ENCODE measurements around the gene MGAT5.

MGAT5 gene

DNA sequence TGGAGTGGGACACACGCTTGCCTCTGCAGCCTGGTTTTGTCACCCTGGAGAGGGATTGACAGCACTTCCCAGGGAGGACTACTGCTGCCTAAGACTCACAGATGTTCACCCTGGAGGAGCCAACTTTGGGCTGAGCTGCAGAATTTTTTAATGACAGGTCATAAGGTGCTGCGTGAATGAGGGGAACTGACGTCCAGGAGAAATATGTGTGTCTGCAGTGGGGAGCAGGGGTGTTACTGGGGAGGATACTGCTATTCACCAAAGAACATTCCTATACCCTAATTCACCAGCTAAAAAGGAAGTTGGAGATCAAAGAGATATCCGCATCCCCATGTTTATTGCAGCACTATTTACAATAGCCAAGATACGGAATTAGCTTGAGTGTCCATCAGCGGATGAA is 144.4 kb downstream of the MGAT5 start:
- no peak for DNase-seq (ENCODE audit: low read depth, low spot score)

GRCh38 chr2:134399096-134399495 is 145.2 kb downstream of the MGAT5 start:
- no peak for DNase-seq (ENCODE audit: low read depth, low spot score)

- DNase-seq (ENCODE audit: low read depth, low spot score), result no peak
Measured at GRCh38 chr2:134401081-134401497, 147.2 kb downstream of the MGAT5 start.

DNA sequence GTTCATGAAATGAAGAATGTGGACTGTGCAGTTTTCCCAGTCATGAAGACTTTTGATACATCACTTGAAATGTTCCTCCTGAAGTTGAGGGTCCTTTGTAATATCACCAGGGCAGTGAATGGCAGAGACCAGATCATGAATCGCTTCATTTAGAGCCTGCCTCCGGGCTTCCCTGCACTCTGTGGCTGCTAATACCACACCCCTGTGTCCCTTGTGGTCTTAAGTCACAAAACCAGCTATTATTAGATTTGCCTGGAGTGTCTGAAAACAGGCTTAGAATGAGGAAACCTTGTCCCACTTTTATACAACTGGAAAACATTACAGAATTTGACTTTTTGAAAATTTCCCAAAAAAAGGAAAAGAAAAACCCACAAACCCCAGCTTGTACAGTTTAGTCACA is 147.9 kb downstream of the MGAT5 start:
- no peak for DNase-seq (ENCODE audit: low read depth, low spot score)

DNA sequence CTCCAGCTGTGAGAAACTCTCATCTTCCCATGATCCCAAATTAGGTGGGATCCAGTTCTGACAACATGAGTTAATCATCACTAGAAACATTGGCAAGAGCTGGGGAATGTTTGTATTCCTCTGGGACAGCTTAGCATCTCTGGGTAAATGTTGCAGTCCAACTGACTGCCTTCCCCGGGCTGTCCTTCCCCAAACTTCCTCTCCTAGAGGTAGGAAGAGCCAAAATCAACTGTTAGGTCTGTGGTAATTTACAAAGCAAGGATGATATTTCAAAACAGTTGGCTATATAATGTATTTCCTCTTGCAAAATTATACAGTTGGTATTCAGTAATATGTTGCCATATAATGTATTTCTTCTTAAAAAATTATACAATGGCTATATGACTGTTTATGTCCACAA is 148.5 kb downstream of the MGAT5 start:
- DNase-seq (ENCODE audit: low read depth, low spot score), result no peak

- DNase-seq (ENCODE audit: low read depth, low spot score), result no peak
Measured at GRCh38 chr2:134405611-134406081, 151.8 kb downstream of the MGAT5 start.

GRCh38 chr2:134406311-134406710 is 152.4 kb downstream of the MGAT5 start:
- no peak for DNase-seq (ENCODE audit: low read depth, low spot score)

DNA sequence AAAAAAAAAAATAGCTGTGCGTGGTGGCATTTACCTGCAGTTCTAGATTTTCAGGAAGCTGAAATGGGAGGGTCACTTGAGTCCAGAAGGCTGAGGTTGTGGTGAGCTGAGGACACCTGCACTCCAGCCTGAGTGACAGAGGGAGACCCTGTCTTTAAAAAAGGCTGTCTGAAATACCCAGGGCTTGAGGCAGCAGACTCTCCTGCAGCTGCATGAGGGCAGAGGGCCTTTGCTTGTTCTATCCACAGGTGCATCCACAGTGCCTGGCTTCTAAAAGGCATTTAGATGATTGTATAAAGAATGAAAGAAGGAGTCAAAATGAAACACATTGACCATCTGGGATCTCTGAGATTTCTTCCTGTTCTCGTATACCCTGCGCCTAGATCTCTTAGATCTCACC is 152.9 kb downstream of the MGAT5 start:
- DNase-seq (ENCODE audit: low read depth, low spot score), result no peak

DNA sequence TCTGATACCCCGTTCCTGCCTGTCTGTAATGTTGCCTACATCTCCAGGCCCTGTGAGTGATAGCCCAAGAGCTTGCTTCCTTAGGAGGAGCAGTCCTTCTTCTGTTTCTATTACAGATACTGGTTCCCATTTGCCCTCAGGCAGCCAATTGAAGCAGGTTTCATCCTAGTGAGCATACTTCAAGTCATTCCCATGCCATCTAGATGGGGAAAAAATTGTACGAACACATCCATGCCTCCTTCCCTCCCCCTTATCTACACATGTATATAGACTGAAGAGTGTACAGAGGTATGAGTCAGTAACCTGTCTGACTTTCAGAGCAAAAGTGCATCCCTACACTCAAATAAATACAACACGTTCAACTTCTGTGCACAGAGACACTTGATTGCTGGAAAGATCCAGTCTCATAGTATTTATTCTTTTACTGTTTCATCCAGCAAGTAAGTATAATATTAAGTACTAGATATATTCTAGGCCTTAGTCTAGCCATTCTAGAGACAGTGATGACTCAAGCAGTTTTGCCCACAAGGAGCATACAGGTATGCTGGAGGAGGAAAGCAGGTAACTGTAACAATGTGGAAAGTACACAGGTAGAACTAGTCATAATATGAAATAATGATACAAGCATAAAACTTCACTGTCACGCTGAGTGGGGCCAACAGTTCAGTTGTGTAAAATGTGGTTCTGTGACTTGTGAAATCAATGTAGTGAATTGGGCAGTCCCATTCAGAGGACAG is 153.4 kb downstream of the MGAT5 start:
- no peak for DNase-seq (ENCODE audit: low read depth, low spot score)

DNA sequence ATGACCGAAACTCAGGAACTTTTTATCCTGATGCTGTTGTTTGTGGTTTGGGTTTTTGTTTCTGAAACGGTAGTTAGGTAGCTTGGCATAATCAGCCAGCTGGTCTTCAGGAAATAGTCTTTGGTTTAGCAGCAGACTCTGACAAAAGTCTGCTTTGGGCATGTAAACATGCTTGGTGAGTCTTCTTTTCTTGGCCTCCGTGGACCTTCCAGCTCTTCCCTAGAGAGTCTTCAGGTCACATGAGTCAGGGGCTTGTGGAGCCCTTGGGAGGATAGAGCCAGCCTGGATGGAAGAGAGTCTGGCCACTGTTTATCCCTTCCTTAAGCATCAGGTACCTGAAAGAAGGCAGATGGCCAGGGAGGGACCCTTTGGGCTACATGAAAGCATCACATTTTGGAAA is 154.5 kb downstream of the MGAT5 start:
- no peak for DNase-seq (ENCODE audit: low read depth, low spot score)

DNA sequence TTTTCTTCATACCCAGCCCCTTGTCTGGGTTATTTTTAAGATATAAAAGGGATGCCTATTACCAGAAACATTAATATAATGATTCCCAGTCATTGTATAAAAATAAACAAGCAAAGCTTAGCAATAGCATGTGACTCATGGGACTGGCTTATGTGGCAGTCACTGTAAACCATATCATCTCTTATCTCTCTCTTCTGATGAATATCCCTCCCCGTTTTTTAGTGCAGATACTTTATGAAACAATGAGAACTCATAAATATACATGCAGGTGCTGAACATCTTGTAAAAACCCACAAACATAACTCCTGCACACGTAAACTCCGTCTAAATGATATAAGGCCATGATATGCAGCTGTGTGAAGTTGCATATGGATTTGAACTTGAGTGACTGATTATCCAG is 154.9 kb downstream of the MGAT5 start:
- DNase-seq (ENCODE audit: low read depth, low spot score), result no peak

DNA sequence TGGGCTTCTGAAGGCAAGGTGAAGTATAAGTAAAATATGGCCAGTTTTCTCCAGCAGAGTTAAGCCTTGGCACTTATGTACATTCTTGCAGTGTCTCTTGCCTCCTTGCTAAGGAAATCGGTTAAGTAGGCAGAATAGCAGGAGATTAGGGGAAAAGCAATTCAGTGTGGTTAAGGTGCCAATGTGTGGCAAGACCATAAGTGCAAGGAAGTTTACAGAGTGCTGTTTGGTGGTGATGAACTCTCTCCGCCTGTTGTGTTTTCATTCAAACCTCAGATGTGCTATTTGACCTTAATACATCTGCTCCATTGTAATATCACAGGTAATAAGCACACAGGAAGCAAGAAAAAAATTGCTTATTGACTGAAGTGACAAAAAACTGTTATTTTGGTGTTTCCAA is 156.1 kb downstream of the MGAT5 start:
- no peak for DNase-seq (ENCODE audit: low read depth, low spot score)

DNA sequence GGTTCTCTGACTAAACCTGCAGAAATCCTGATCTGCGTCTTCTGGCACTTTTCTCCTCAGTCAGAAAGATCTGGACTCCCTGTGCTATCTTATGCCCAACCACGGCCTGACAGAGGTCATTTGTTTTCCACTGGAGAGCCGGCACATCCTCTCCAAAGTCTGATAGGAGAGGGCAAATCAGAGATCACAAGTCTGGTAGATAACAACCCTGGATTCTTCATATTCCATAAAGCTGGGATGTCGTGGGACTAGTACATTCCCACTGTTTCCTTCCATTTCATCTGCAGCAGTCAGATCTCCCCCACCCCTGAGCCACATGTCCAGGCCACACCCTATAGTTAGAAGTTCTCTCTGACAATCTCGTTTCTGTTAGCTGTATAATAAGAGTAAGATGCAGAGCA is 157.0 kb downstream of the MGAT5 start:
- no peak for DNase-seq (ENCODE audit: low read depth, low spot score)

DNA sequence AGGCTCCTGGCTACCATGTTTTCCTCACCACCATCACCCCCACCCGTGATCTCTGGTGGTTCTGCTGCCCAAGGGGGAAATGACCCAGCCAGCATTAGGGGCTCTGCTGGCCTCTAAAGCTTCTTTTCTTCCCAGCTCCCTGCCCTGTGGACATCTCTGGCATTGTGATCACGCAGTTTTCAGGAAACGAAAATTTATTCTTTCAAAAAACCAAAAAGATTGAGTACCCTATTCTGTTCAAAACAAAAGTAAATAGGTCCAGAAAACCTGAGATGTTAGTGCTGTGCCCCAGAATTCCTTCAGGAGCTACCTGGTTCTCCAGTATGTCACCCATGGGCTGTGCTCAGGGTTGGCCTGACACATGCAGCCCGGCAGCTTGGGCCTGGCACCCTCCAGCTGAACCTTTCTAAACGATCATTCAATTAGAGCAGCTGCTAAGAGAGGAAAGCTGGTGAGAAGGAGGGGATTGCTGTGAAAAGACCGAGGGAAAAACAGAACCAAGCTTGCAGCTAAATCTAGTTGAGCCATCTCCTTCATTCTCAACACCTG is 157.5 kb downstream of the MGAT5 start:
- no peak for DNase-seq (ENCODE audit: low read depth, low spot score)

DNA sequence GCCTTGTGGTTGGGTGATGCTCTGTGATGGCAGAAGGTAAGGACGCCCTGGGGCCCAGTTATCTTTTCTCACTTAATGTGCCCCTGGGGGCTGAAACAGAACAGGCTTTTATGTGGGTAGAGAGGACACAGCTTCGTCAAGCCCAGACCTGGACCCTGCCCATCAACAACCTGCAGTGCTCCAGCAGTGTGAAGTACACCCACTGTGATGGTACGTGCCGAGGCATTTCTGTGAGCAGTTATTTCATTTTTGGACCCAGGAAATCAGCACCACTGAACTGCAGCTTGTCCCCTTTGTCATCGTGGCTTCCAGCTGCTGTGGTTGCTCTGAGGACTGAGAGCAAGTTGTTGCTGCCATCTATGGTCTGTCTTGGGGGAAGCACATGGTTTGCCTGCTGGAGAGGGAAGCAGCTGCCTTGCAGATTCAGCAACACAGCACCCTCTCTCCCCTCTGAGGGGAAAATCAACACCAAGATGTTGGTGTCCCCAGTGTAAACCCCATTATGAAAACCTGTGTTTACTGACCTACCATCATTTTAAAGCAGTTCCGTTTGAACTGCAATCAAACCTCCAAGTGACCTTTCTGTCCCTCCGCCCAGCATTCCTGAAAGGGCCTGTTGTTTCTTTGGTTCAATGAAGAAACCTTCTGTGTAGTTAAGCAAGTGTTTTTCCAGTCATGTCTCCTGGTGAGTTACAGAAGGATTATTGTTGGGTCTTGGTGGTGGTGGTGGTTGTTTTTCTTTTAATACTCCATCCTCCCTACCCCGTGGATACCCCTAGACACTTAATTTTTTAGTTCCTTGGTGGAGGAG is 158.2 kb downstream of the MGAT5 start:
- DNase-seq (ENCODE audit: low read depth, low spot score), result peak; percentile 29

DNA sequence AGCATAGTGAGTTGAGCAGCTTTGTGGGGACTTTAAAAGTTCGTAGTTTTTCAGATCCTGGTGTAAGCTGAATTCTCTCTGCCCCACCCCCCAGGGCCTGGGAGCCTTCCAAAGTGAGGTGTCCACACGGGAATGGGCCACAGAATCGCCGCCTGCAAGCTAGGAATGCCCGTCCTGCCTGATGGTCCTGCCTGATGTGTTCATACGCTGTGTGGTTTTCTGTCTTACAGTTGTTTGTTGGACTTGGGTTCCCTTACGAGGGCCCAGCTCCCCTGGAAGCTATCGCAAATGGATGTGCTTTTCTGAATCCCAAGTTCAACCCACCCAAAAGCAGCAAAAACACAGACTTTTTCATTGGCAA is 158.7 kb downstream of the MGAT5 start:
- no peak for DNase-seq (ENCODE audit: low read depth, low spot score)

DNA sequence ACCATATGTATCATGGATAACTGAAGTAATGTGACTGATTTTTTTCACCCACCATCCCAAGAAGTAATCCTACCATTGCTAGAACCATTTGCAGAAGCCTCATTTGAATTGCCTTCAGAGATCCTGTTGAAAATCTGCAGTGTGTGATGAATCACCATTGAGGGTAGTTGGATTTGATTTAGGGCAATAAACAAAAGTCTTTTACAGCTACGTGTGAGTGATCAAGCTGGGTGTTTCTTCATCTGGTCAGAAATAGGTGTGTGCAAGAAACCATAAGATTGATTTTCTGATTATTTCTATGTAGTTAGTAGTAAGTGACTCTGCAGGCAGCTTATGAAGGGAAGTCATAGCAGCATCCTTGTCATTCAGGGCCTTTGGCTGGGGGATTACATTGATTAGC is 159.6 kb downstream of the MGAT5 start:
- no peak for DNase-seq (ENCODE audit: low read depth, low spot score)

DNA sequence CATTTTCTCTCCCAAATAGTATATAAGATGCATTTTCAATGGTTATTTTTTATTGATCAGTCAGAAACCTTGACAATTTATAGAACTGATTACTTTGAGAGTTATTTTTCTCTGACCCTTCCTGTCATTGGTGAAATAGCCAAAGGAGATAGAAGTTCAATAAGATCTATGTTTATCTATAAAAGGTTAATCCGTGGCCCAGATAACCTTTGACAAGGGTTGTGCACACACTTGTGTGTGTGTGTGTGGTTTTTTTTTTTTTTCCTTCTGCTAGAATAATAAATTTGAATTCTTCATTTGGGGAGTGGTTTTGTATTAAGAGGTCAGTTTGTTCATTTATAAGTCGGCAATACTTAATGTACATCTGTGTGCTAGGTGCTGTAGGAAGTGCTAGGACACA is 160.0 kb downstream of the MGAT5 start:
- no peak for DNase-seq (ENCODE audit: low read depth, low spot score)

GRCh38 chr2:134416018-134416417 is 162.1 kb downstream of the MGAT5 start:
- DNase-seq (ENCODE audit: low read depth, low spot score), result no peak

- DNase-seq (ENCODE audit: low read depth, low spot score), result no peak
Measured at GRCh38 chr2:134416637-134417036, 162.8 kb downstream of the MGAT5 start.

GRCh38 chr2:134417968-134418582 is 164.2 kb downstream of the MGAT5 start:
- DNase-seq (ENCODE audit: low read depth, low spot score), result no peak

DNA sequence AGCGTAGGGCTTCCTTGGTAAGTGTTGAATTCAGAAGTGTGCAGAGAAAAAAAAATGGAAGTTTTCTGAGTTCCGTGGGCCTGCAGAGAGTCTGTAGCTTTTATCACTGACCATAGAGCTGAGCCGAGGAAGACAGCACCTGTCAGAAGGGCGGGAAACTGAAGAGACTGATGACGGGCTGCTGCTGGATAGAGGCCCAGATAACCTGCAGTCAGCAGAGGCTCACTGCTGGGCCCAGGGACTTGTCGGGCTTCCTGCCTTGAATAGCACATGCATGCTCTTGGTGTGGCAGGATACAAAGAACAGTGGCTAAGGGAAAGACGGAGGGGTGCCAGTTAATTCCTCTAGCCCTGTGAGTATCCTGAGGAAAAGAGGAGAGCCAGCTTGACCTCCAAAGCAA is 166.4 kb downstream of the MGAT5 start:
- DNase-seq (ENCODE audit: low read depth, low spot score), result no peak

Measured in activated naive CD8-positive, alpha-beta T cell treated with anti-CD3 and anti-CD28 coated beads, Interleukin-2, amount 50 U/mL, for 16 hours (primary cell).